ENCODE data around the gene CACNA1D.

The CACNA1D gene

GRCh38 chr3:53726643-53727042 lies 232.2 kb downstream of the CACNA1D start:
- Histone ChIP-seq H3K4me1 (ENCODE audit: control insufficient read depth, insufficient read depth, low read length, poor library complexity, severe bottlenecking) (peaks cover 2% of the 10 kb centered on the region), H3K27ac (ENCODE audit: low read depth, low read length, severe bottlenecking) (no peak overlapping the region), H3K4me3 (ENCODE audit: extremely low read depth, insufficient read depth, low read length, poor library complexity, severe bottlenecking) (no peak overlapping the region), H3K36me3 (ENCODE audit: control insufficient read depth, insufficient read depth, low read length) (no peaks in the 10 kb centered on the region), H3K9me3 (ENCODE audit: control insufficient read depth, low read length) (no peaks in the 10 kb centered on the region)
- WGBS, 2 experiments (ENCODE audit: insufficient coverage in 2 of 2), result 93 to 94% methylated on average over 5 to 6 of the region's 9 CpGs

- H3K4me1 ChIP-seq (ENCODE audit: control insufficient read depth, insufficient read depth, low read length, poor library complexity, severe bottlenecking), result no peaks in the 10 kb centered on the region
- H3K27ac ChIP-seq (ENCODE audit: low read depth, low read length, severe bottlenecking), result no peak overlapping the region
- no peaks in the 10 kb centered on the region for H3K36me3 ChIP-seq (ENCODE audit: control insufficient read depth, insufficient read depth, low read length)
- no peak overlapping the region for H3K4me3 ChIP-seq (ENCODE audit: extremely low read depth, insufficient read depth, low read length, poor library complexity, severe bottlenecking)
- no peaks in the 10 kb centered on the region for H3K9me3 ChIP-seq (ENCODE audit: control insufficient read depth, low read length)
These were observed 234.2 kb downstream of the CACNA1D start for GRCh38 chr3:53728606-53729005.

DNA sequence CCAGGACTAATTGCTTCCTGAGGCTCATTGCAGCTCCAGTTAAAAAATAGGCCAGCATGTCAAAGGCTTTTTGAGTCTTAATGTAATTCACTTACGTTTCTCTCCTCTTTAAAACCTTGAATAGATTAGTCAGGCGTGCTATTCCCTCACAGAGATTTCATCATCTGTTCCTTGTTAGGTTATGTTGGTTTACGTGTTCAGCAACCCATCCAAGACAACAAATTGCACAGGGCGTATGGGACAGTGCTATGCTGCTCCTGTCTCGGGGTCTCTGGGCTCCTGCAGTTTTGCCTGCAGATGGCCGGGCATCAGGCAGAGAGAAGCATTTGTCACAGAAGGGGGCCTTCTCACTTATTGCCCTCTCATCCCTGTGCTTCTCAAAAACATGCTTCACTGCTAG lies 234.7 kb downstream of the CACNA1D start:
- no peaks in the 10 kb centered on the region for H3K36me3 ChIP-seq (ENCODE audit: control insufficient read depth, insufficient read depth, low read length)
- H3K9me3 ChIP-seq (ENCODE audit: control insufficient read depth, low read length), result no peaks in the 10 kb centered on the region
- H3K27ac ChIP-seq (ENCODE audit: low read depth, low read length, severe bottlenecking), result no peak overlapping the region
- 81 to 93% methylated on average over 3 to 4 of the region's 6 CpGs for whole genome bisulfite sequencing, 2 experiments (ENCODE audit: insufficient coverage in 2 of 2)
- no peak overlapping the region for H3K4me3 ChIP-seq (ENCODE audit: extremely low read depth, insufficient read depth, low read length, poor library complexity, severe bottlenecking)
- no peaks in the 10 kb centered on the region for H3K4me1 ChIP-seq (ENCODE audit: control insufficient read depth, insufficient read depth, low read length, poor library complexity, severe bottlenecking)

- no peaks in the 10 kb centered on the region for H3K9me3 ChIP-seq (ENCODE audit: control insufficient read depth, low read length)
- H3K27ac ChIP-seq (ENCODE audit: low read depth, low read length, severe bottlenecking), result no peak overlapping the region
- no peak overlapping the region for H3K4me3 ChIP-seq (ENCODE audit: extremely low read depth, insufficient read depth, low read length, poor library complexity, severe bottlenecking)
- WGBS, 2 experiments (ENCODE audit: insufficient coverage in 2 of 2), result 71 to 83% methylated on average over 2 of the region's 2 CpGs
- no peaks in the 10 kb centered on the region for H3K4me1 ChIP-seq (ENCODE audit: control insufficient read depth, insufficient read depth, low read length, poor library complexity, severe bottlenecking)
- no peaks in the 10 kb centered on the region for H3K36me3 ChIP-seq (ENCODE audit: control insufficient read depth, insufficient read depth, low read length)
These were observed 235.2 kb downstream of the CACNA1D start for GRCh38 chr3:53729618-53730017.

DNA sequence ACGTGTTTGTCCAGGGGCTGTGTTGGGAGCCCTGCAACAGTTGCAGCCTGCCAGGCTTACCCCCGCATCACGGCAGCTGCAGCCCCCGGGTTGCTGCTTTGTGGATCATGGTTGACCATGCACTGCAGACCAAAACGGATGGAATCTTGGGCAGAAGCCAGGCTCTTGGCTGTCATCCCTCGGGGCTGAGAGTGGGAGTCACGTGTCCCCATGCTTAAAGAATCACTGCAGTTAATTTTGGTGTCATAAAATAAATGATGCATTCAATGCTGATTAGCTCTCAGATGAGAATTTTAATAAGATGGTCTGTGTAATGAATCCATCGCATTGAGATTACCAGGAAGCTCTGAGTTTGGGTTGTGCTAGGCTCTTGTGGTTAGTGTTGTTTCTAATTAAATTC lies 236.2 kb downstream of the CACNA1D start:
- 84 to 90% methylated on average over 7 of the region's 8 CpGs for WGBS, 2 experiments (ENCODE audit: insufficient coverage in 2 of 2)

DNA sequence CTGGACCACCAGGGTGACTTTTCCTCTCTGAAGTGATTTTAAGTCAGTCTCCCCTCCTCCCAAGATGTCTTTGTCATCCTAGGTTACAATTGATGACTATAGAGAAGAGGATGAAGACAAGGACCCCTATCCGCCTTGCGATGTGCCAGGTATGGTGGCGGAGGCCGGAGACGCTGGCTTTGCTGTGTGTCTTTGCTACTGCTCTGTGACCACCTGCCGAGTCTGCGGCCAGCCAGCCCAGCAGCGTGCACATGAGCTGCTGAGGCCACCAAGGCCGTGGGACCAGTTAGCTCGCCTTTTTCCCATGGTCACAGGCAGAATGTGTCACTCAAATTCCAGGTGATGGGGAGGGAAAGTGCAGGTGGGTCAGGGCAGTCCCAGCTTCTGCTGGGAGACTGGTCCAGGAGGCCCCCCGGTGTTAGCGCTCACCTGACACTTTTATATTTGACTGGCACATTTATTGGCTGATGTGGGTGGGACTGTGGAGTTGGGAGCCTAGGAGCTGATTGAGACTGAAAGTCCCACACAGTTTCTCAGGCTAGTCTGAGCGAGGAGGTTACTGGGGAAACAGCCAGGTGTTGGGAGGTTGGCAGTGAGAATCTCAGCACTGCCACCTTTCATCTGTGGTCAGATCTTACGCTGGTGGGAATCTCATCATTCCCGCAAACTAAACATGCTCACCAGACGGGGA lies 237.7 kb downstream of the CACNA1D start:
- Histone ChIP-seq H3K4me1 (ENCODE audit: control insufficient read depth, insufficient read depth, low read length, poor library complexity, severe bottlenecking) (no peaks in the 10 kb centered on the region), H3K9me3 (ENCODE audit: control insufficient read depth, low read length) (no peaks in the 10 kb centered on the region), H3K36me3 (ENCODE audit: control insufficient read depth, insufficient read depth, low read length) (no peaks in the 10 kb centered on the region), H3K27ac (ENCODE audit: low read depth, low read length, severe bottlenecking) (no peak overlapping the region), H3K4me3 (ENCODE audit: extremely low read depth, insufficient read depth, low read length, poor library complexity, severe bottlenecking) (no peak overlapping the region)
- WGBS, 2 experiments (ENCODE audit: insufficient coverage in 2 of 2), result 89 to 91% methylated on average over 13 of the region's 16 CpGs

More for the DNA sequence above, 236.2 kb downstream of the CACNA1D start:
- H3K36me3 ChIP-seq (ENCODE audit: control insufficient read depth, insufficient read depth, low read length), result no peaks in the 10 kb centered on the region
- H3K4me1 ChIP-seq (ENCODE audit: control insufficient read depth, insufficient read depth, low read length, poor library complexity, severe bottlenecking), result no peaks in the 10 kb centered on the region
- no peak overlapping the region for H3K27ac ChIP-seq (ENCODE audit: low read depth, low read length, severe bottlenecking)
- H3K4me3 ChIP-seq (ENCODE audit: extremely low read depth, insufficient read depth, low read length, poor library complexity, severe bottlenecking), result no peak overlapping the region
- H3K9me3 ChIP-seq (ENCODE audit: control insufficient read depth, low read length), result no peaks in the 10 kb centered on the region

DNA sequence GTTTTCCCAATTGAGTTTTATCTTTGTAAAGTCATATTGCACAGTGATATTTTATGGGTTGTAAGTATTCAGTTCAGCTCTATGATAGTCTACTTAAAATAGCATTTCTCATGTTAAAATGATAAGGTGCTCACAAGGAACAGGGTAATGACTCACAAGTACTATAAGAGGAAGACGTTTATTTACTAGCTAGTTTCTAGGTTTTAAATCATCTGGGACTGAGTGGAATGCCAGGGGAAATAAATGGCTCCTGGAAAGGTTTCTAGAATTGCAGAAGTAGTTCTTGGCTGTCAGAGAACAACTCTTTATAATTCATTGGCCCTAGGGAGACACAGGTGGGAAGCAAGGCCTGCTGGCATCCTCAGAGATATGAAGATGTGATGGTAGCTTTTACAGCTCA lies 239.0 kb downstream of the CACNA1D start:
- Histone ChIP-seq H3K4me3 (ENCODE audit: extremely low read depth, insufficient read depth, low read length, poor library complexity, severe bottlenecking) (no peak overlapping the region), H3K9me3 (ENCODE audit: control insufficient read depth, low read length) (no peaks in the 10 kb centered on the region), H3K27ac (ENCODE audit: low read depth, low read length, severe bottlenecking) (no peak overlapping the region), H3K36me3 (ENCODE audit: control insufficient read depth, insufficient read depth, low read length) (no peaks in the 10 kb centered on the region), H3K4me1 (ENCODE audit: control insufficient read depth, insufficient read depth, low read length, poor library complexity, severe bottlenecking) (no peaks in the 10 kb centered on the region)
- 100% methylated on average over 1 of the region's 1 CpG for WGBS, 2 experiments (ENCODE audit: insufficient coverage in 2 of 2)

GRCh38 chr3:53739966-53740365 lies 245.6 kb downstream of the CACNA1D start:
- Histone ChIP-seq H3K27ac (ENCODE audit: low read depth, low read length, severe bottlenecking) (no peak overlapping the region), H3K36me3 (ENCODE audit: control insufficient read depth, insufficient read depth, low read length) (no peaks in the 10 kb centered on the region), H3K4me1 (ENCODE audit: control insufficient read depth, insufficient read depth, low read length, poor library complexity, severe bottlenecking) (no peaks in the 10 kb centered on the region), H3K4me3 (ENCODE audit: extremely low read depth, insufficient read depth, low read length, poor library complexity, severe bottlenecking) (no peak overlapping the region), H3K9me3 (ENCODE audit: control insufficient read depth, low read length) (no peaks in the 10 kb centered on the region)
- WGBS, 2 experiments (ENCODE audit: insufficient coverage in 2 of 2), result 89% methylated on average over 3 of the region's 4 CpGs

- WGBS, 2 experiments (ENCODE audit: insufficient coverage in 2 of 2), result 94% methylated on average over 2 to 4 of the region's 4 CpGs
- Histone ChIP-seq H3K4me3 (ENCODE audit: extremely low read depth, insufficient read depth, low read length, poor library complexity, severe bottlenecking) (no peak overlapping the region), H3K27ac (ENCODE audit: low read depth, low read length, severe bottlenecking) (no peak overlapping the region), H3K9me3 (ENCODE audit: control insufficient read depth, low read length) (no peaks in the 10 kb centered on the region), H3K4me1 (ENCODE audit: control insufficient read depth, insufficient read depth, low read length, poor library complexity, severe bottlenecking) (no peaks in the 10 kb centered on the region), H3K36me3 (ENCODE audit: control insufficient read depth, insufficient read depth, low read length) (no peaks in the 10 kb centered on the region)
These were observed 246.5 kb downstream of the CACNA1D start for GRCh38 chr3:53740956-53741355.

DNA sequence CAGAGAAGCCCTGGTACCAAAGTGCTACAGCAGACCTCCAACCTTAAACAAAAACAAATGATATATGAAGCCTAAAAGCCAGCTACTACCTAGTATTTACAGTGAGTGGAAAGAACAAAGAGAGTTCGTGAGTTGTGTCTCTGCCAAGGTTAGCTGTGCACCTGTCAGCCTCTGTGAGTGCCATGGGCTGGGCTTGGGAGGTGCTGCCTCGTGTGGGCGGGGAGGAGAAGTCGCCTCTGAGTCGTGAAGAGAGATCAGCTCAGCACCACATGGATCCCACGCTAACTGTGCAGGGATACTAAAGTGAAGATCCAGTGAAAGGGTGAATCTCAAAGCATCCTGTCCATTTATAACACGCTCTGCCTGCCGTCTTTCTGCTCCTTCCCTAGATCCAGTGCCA lies 249.9 kb downstream of the CACNA1D start:
- WGBS, 2 experiments (ENCODE audit: insufficient coverage in 2 of 2), result 43 to 64% methylated on average over 5 to 7 of the region's 8 CpGs

GRCh38 chr3:53747559-53747958 lies 253.1 kb downstream of the CACNA1D start:
- H3K4me1 ChIP-seq (ENCODE audit: control insufficient read depth, insufficient read depth, low read length, poor library complexity, severe bottlenecking), result no peaks in the 10 kb centered on the region
- H3K9me3 ChIP-seq (ENCODE audit: control insufficient read depth, low read length), result no peaks in the 10 kb centered on the region
- no peak overlapping the region for H3K4me3 ChIP-seq (ENCODE audit: extremely low read depth, insufficient read depth, low read length, poor library complexity, severe bottlenecking)
- H3K27ac ChIP-seq (ENCODE audit: low read depth, low read length, severe bottlenecking), result no peak overlapping the region
- H3K36me3 ChIP-seq (ENCODE audit: control insufficient read depth, insufficient read depth, low read length), result no peaks in the 10 kb centered on the region
- WGBS, 2 experiments (ENCODE audit: insufficient coverage in 2 of 2), result 96 to 100% methylated on average over 4 of the region's 4 CpGs

More for the DNA sequence above, 249.9 kb downstream of the CACNA1D start:
- no peaks in the 10 kb centered on the region for H3K4me1 ChIP-seq (ENCODE audit: control insufficient read depth, insufficient read depth, low read length, poor library complexity, severe bottlenecking)
- H3K4me3 ChIP-seq (ENCODE audit: extremely low read depth, insufficient read depth, low read length, poor library complexity, severe bottlenecking), result no peak overlapping the region
- no peak overlapping the region for H3K27ac ChIP-seq (ENCODE audit: low read depth, low read length, severe bottlenecking)
- H3K36me3 ChIP-seq (ENCODE audit: control insufficient read depth, insufficient read depth, low read length), result no peaks in the 10 kb centered on the region
- H3K9me3 ChIP-seq (ENCODE audit: control insufficient read depth, low read length), result no peaks in the 10 kb centered on the region
